ENCODE results near the gene ISM1.

The ISM1 gene

GRCh38 chr20:13333036-13333435 is 112.0 kb downstream of the ISM1 start:
- TF ChIP-seq CTCF (conservative IDR thresholded peaks at IDR 0.05; ENCODE audit: low read depth), result no peak
- CTCF ChIA-PET, result no interaction called here
- no peak for DNase-seq (ENCODE audit: low spot score)
- H3K27ac ChIP-seq, result no peak overlapping the region
- POLR2A ChIA-PET (ENCODE audit: low non-redundant PET), result no interaction called here

- TF ChIP-seq CTCF (conservative IDR thresholded peaks at IDR 0.05; ENCODE audit: low read depth), result no peak
Measured at GRCh38 chr20:13333793-13334192, 112.7 kb downstream of the ISM1 start.

GRCh38 chr20:13336308-13337089 is 115.4 kb downstream of the ISM1 start:
- H3K27ac ChIP-seq, result peak overlapping the region; percentile 22; the same call in 1 of the 2 replicates
- DNase-seq (ENCODE audit: low spot score), result peak; percentile 62
- CTCF ChIA-PET, result no interaction called here
- TF ChIP-seq CTCF (conservative IDR thresholded peaks at IDR 0.05; ENCODE audit: low read depth), result no peak
- POLR2A ChIA-PET (ENCODE audit: low non-redundant PET), result no interaction called here

More at GRCh38 chr20:13333793-13334192, 112.7 kb downstream of the ISM1 start:
- no peak overlapping the region for H3K27ac ChIP-seq
- DNase-seq (ENCODE audit: low spot score), result no peak
- ChIA-PET POLR2A (ENCODE audit: low non-redundant PET) (no interaction called here), CTCF (no interaction called here)

- DNase-seq (ENCODE audit: low spot score), result no peak
- POLR2A ChIA-PET (ENCODE audit: low non-redundant PET), result no interaction called here
- no peak overlapping the region for H3K27ac ChIP-seq
- CTCF ChIA-PET, result no interaction called here
- TF ChIP-seq CTCF (conservative IDR thresholded peaks at IDR 0.05; ENCODE audit: low read depth), result no peak
Measured at GRCh38 chr20:13337090-13337784, 116.2 kb downstream of the ISM1 start.

GRCh38 chr20:13338097-13338661 is 117.1 kb downstream of the ISM1 start:
- CTCF ChIA-PET, result interaction anchor here (0.8 kb wide), 1 partner anchor 208 kb away, joined by 3 read pairs; no protein-coding TSS in a partner anchor
- DNase-seq (ENCODE audit: low spot score), result no peak
- TF ChIP-seq CTCF (conservative IDR thresholded peaks at IDR 0.05; ENCODE audit: low read depth), result no peak
- POLR2A ChIA-PET (ENCODE audit: low non-redundant PET), result no interaction called here
- H3K27ac ChIP-seq, result no peak overlapping the region

GRCh38 chr20:13338999-13339411 is 117.9 kb downstream of the ISM1 start:
- no peak for DNase-seq (ENCODE audit: low spot score)
- POLR2A ChIA-PET (ENCODE audit: low non-redundant PET), result no interaction called here
- H3K27ac ChIP-seq, result no peak overlapping the region
- TF ChIP-seq CTCF (conservative IDR thresholded peaks at IDR 0.05; ENCODE audit: low read depth), result no peak
- CTCF ChIA-PET, result interaction anchor here (0.8 kb wide), 1 partner anchor 207 kb away, joined by 3 read pairs; no protein-coding TSS in a partner anchor
